Naive thymus-derived CD8-positive, alpha-beta T cell (primary cell): ENCODE data around the gene CHN2. TPM values are rescaled to one million over a fixed set of nuclear protein-coding genes. Genes with fewer than 3 reads are reported as not detected.

ENCODE experiments used
- ATAC-seq, 2 donors: fragments of 150-1000 bp; cut with Tn5 transposase in 1 of 2; sonication (Bioruptor Pico), chemical (Tn5 transposase) in 1 of 2; 1 replicate in 1 of 2; 2 replicates in 1 of 2; pipeline ENCODE4 v1.10.0; 2021; ENCODE audit warnings: mild to moderate bottlenecking in 2 of 2, moderate library complexity in 2 of 2
- POLR2A ChIA-PET: fragments of 350-600 bp; sonication (Branson Sonifier 250); formaldehyde crosslinking; loops from one replicate; lab custom pipeline; 2021; ENCODE audit warnings: antibody characterized with exemption; lab: Charles Lee
- DNase-seq, 10 donors: peaks; one replicate each; pipeline versions ENCODE4 v3.0.0 to v3.0.0-alpha.2; 2020 to 2022
- H3K27ac Mint-ChIP-seq, 10 donors: one replicate each; pipeline ENCODE4 v1.8.0; 2020 to 2022; ENCODE audit warnings: mild to moderate bottlenecking in 10 of 10, mixed read lengths in 10 of 10, moderate library complexity in 4 of 10, inconsistent platforms in 1 of 10
- H3K27me3 Mint-ChIP-seq, 5 donors: one replicate each; pipeline ENCODE4 v1.8.0; 2021 to 2022; ENCODE audit warnings: mixed read lengths in 5 of 5
- H3K36me3 Mint-ChIP-seq, 3 donors: one replicate each; pipeline ENCODE4 v1.8.0; 2020 to 2022; ENCODE audit warnings: mixed read lengths in 3 of 3, mild to moderate bottlenecking in 2 of 3, inconsistent platforms in 1 of 3
- H3K4me1 Mint-ChIP-seq, 4 donors: one replicate each; pipeline ENCODE4 v1.8.0; 2021 to 2022; ENCODE audit warnings: mixed read lengths in 4 of 4
- H3K4me3 Mint-ChIP-seq, 10 donors: one replicate each; pipeline ENCODE4 v1.8.0; 2020 to 2022; ENCODE audit warnings: mild to moderate bottlenecking in 10 of 10, mixed read lengths in 10 of 10, moderate library complexity in 6 of 10, inconsistent platforms in 1 of 10
- H3K9me3 Mint-ChIP-seq, 9 donors: one replicate each; pipeline ENCODE4 v1.8.0; 2020 to 2022; ENCODE audit warnings: mixed read lengths in 9 of 9, mild to moderate bottlenecking in 3 of 9, inconsistent platforms in 1 of 9, moderate library complexity in 1 of 9
- polyA plus RNA-seq, 3 donors: library from polyadenylated mRNA; unstranded; fragments of 300-500 nt; fragmentation: Illumina TruSeq; gene quantifications; one replicate each; pipeline ENCODE4 v1.2.3, GENCODE V29; 2021
- total RNA-seq, 8 experiments: library from RNA in 2 of 8; stranded (reverse) in 2 of 8; gene quantifications; one replicate each; pipeline ENCODE4 v1.2.3 and lab custom pipeline; 2021 to 2026

CHN2 gene
- total and polyA plus RNA-seq, 5 experiments from 2014 or later, result 0.90 to 11.1 (median 1.5) TPM

DNA sequence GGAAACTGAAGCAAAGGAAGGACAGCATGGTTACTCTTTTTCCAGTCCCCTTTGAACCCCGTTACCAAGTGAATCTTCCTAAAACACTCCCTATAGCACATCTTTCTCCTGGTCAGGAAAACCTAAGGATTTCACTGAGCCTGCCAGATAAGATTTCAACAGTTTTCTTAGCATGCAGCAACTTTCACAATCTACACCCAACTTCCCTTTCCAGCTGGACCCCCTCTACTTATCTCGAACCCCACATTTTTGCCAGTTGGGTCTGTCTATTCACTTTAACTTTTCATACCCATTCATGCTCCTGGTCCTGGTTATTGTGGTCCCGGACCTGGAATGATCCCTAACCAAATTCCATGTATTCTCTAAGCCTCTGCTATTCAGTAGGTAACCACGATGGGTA lies 33.3 kb upstream of the CHN2 start:
- H3K4me3 Mint-ChIP-seq, result no peak overlapping the region
- H3K4me1 Mint-ChIP-seq, result peaks cover 2 to 10% (median 9%) of the 10 kb centered on the region in 4 donors
- DNase-seq (no peak), ATAC-seq (no peak)
- POLR2A ChIA-PET, result no interaction called here
- no peak overlapping the region for H3K27ac Mint-ChIP-seq
- peaks cover 0 to 5% (median 2%) of the 10 kb centered on the region in 3 donors for H3K36me3 Mint-ChIP-seq
- H3K27me3 Mint-ChIP-seq, result peaks cover 9 to 16% (median 14%) of the 10 kb centered on the region in 5 donors
- peaks cover 0 to 23% (median 3%) of the 10 kb centered on the region in 9 donors for H3K9me3 Mint-ChIP-seq

- Mint-ChIP-seq H3K27me3 (peaks cover 9 to 16% (median 13%) of the 10 kb centered on the region in 5 donors), H3K27ac (no peak overlapping the region), H3K36me3 (peaks cover 0 to 9% (median 2%) of the 10 kb centered on the region in 3 donors), H3K4me3 (no peak overlapping the region), H3K4me1 (no peaks in the 10 kb centered on the region), H3K9me3 (peaks cover 0 to 31% (median 5%) of the 10 kb centered on the region in 9 donors)
- ATAC-seq (no peak), DNase-seq (no peak)
- POLR2A ChIA-PET, result no interaction called here
These were observed 32.0 kb upstream of the CHN2 start for GRCh38 chr7:29162577-29162976.

DNA sequence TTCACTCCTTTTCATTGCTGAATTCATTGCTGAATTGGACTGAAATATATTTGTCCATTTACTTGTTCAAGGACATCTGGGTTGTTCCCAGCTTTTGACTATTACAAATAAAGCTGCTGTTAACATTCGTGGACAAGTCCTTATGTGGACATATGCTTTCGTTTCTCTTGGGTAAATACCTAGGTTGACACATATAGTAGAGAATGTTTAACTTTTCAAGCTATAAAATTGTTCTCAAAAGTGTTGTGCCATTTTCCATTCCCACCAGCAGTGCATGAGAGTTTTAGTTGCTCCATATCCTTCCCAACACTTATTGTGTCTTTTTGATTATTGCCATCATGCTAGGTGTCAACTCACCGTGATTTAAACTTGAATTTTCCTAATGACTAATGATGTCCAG lies 30.7 kb upstream of the CHN2 start:
- Mint-ChIP-seq H3K27ac (no peak overlapping the region), H3K4me1 (no peaks in the 10 kb centered on the region), H3K4me3 (no peak overlapping the region), H3K27me3 (peaks cover 9 to 16% (median 14%) of the 10 kb centered on the region in 5 donors), H3K9me3 (peaks cover 0 to 31% (median 5%) of the 10 kb centered on the region in 9 donors), H3K36me3 (peaks cover 0 to 9% (median 2%) of the 10 kb centered on the region in 3 donors)
- ATAC-seq (no peak), DNase-seq (no peak)
- POLR2A ChIA-PET, result no interaction called here

- POLR2A ChIA-PET, result no interaction called here
- Mint-ChIP-seq H3K9me3 (peaks cover 0 to 31% (median 5%) of the 10 kb centered on the region in 9 donors), H3K4me3 (peak overlapping the region in 1 of 10 donors; percentile 26), H3K36me3 (peaks cover 0 to 9% (median 2%) of the 10 kb centered on the region in 3 donors), H3K27ac (no peak overlapping the region), H3K27me3 (peaks cover 2 to 12% (median 4%) of the 10 kb centered on the region in 5 donors), H3K4me1 (no peaks in the 10 kb centered on the region)
- DNase-seq (no peak), ATAC-seq (no peak)
These were observed 26.9 kb upstream of the CHN2 start for GRCh38 chr7:29167721-29168120.

- POLR2A ChIA-PET, result no interaction called here
- no peak for DNase-seq
- Mint-ChIP-seq H3K36me3 (peaks cover 0 to 5% (median 0%) of the 10 kb centered on the region in 3 donors), H3K27me3 (peaks cover 4 to 12% (median 6%) of the 10 kb centered on the region in 5 donors), H3K4me3 (no peak overlapping the region), H3K9me3 (peaks cover 0 to 13% (median 4%) of the 10 kb centered on the region in 9 donors), H3K4me1 (no peaks in the 10 kb centered on the region), H3K27ac (no peak overlapping the region)
- no peak for ATAC-seq
These were observed 23.8 kb upstream of the CHN2 start for GRCh38 chr7:29170781-29171180.

DNA sequence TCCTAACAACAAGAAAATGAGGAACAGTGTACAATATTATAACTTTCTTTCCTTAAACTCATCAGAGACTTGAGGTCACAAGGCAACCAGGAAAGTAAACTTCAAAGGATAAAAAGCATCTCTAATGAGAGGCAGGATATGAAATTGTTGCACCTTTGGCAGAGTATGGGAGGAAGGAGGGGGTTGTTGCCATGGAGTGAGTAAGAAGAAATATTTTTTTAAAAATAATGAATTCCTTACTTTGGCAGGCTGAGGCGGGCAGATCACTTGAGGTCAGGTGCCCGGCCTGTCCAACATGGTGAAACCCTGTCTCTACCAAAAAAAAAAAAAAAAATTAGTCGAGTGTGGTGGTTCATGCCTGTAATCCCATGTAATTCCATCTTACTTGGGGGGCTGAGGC lies 21.1 kb upstream of the CHN2 start:
- DNase-seq (no peak), ATAC-seq (no peak)
- peaks cover 0 to 3% (median 0%) of the 10 kb centered on the region in 9 donors for H3K9me3 Mint-ChIP-seq
- no peaks in the 10 kb centered on the region for H3K36me3 Mint-ChIP-seq
- H3K27ac Mint-ChIP-seq, result no peak overlapping the region
- POLR2A ChIA-PET, result no interaction called here
- H3K4me1 Mint-ChIP-seq, result peaks cover 3 to 7% (median 6%) of the 10 kb centered on the region in 4 donors
- peaks cover 6 to 15% (median 12%) of the 10 kb centered on the region in 5 donors for H3K27me3 Mint-ChIP-seq
- no peak overlapping the region for H3K4me3 Mint-ChIP-seq

- POLR2A ChIA-PET, result no interaction called here
- Mint-ChIP-seq H3K4me1 (peaks cover 3 to 8% (median 6%) of the 10 kb centered on the region in 4 donors), H3K36me3 (no peaks in the 10 kb centered on the region), H3K4me3 (no peak overlapping the region), H3K9me3 (peaks cover 0 to 3% (median 0%) of the 10 kb centered on the region in 9 donors), H3K27ac (peak overlapping the region in 1 of 10 donors; percentile 27), H3K27me3 (peaks cover 3 to 16% (median 6%) of the 10 kb centered on the region in 5 donors)
- DNase-seq (no peak), ATAC-seq (peak in 1 of 2 donors; percentile 30)
These were observed 16.5 kb upstream of the CHN2 start for GRCh38 chr7:29177963-29178600.

- H3K4me3 Mint-ChIP-seq, result no peak overlapping the region
- peaks cover 0 to 3% (median 0%) of the 10 kb centered on the region in 9 donors for H3K9me3 Mint-ChIP-seq
- peaks cover 3 to 13% (median 6%) of the 10 kb centered on the region in 5 donors for H3K27me3 Mint-ChIP-seq
- DNase-seq (no peak), ATAC-seq (no peak)
- peaks cover 3 to 8% (median 6%) of the 10 kb centered on the region in 4 donors for H3K4me1 Mint-ChIP-seq
- no peaks in the 10 kb centered on the region for H3K36me3 Mint-ChIP-seq
- no peak overlapping the region for H3K27ac Mint-ChIP-seq
- POLR2A ChIA-PET, result no interaction called here
These were observed 15.5 kb upstream of the CHN2 start for GRCh38 chr7:29179115-29179514.

- no peak overlapping the region for H3K4me3 Mint-ChIP-seq
- no peak overlapping the region for H3K27ac Mint-ChIP-seq
- H3K4me1 Mint-ChIP-seq, result peaks cover 0 to 5% (median under 1%) of the 10 kb centered on the region in 4 donors
- no peaks in the 10 kb centered on the region for H3K9me3 Mint-ChIP-seq
- H3K27me3 Mint-ChIP-seq, result peaks cover under 1 to 12% (median 4%) of the 10 kb centered on the region in 5 donors
- POLR2A ChIA-PET, result no interaction called here
- DNase-seq (no peak), ATAC-seq (no peak)
- H3K36me3 Mint-ChIP-seq, result no peaks in the 10 kb centered on the region
These were observed 10.0 kb upstream of the CHN2 start for GRCh38 chr7:29184599-29184998.

DNA sequence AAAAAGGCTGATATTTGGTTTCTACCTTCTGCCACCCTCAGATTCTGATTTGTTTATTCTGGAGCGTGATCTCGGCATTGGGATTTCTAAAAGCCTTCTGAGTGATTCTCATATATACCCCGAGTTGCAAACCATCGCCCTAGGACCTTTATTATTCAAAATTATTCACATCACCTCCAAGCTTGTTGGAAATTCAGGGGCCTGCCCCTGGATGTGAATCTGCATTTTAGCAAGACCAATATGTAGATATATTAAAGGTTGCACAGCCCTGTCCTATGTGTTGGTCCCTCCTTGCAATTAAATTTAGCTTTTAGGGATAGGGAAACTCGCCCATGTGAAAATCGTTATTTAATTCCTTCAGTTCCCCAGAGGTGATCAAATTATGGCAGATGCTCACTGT lies 9.0 kb upstream of the CHN2 start:
- Mint-ChIP-seq H3K27me3 (peaks cover 3 to 17% (median 8%) of the 10 kb centered on the region in 5 donors), H3K4me3 (no peak overlapping the region), H3K4me1 (peaks cover 2 to 10% (median 3%) of the 10 kb centered on the region in 4 donors), H3K27ac (no peak overlapping the region), H3K9me3 (no peaks in the 10 kb centered on the region), H3K36me3 (no peaks in the 10 kb centered on the region)
- POLR2A ChIA-PET, result no interaction called here
- DNase-seq (no peak), ATAC-seq (no peak)

- Mint-ChIP-seq H3K4me3 (no peak overlapping the region), H3K27ac (no peak overlapping the region), H3K9me3 (no peaks in the 10 kb centered on the region), H3K4me1 (peaks cover 2 to 10% (median 5%) of the 10 kb centered on the region in 4 donors), H3K36me3 (no peaks in the 10 kb centered on the region), H3K27me3 (peaks cover 6 to 14% (median 11%) of the 10 kb centered on the region in 5 donors)
- POLR2A ChIA-PET, result no interaction called here
- peak; percentile 52 to 68 for ATAC-seq
- DNase-seq, result peak in 9 of 10 donors; percentile 24 to 75 (median 43)
These were observed 4.8 kb upstream of the CHN2 start for GRCh38 chr7:29189743-29190201.

- no peak overlapping the region for H3K4me3 Mint-ChIP-seq
- no peak for DNase-seq
- peaks cover 7 to 18% (median 16%) of the 10 kb centered on the region in 5 donors for H3K27me3 Mint-ChIP-seq
- POLR2A ChIA-PET, result no interaction called here
- H3K4me1 Mint-ChIP-seq, result peaks cover 5 to 15% (median 9%) of the 10 kb centered on the region in 4 donors
- H3K9me3 Mint-ChIP-seq, result no peaks in the 10 kb centered on the region
- ATAC-seq, result no peak
- H3K36me3 Mint-ChIP-seq, result no peaks in the 10 kb centered on the region
- no peak overlapping the region for H3K27ac Mint-ChIP-seq
These were observed 4.1 kb upstream of the CHN2 start for GRCh38 chr7:29190349-29191045.

DNA sequence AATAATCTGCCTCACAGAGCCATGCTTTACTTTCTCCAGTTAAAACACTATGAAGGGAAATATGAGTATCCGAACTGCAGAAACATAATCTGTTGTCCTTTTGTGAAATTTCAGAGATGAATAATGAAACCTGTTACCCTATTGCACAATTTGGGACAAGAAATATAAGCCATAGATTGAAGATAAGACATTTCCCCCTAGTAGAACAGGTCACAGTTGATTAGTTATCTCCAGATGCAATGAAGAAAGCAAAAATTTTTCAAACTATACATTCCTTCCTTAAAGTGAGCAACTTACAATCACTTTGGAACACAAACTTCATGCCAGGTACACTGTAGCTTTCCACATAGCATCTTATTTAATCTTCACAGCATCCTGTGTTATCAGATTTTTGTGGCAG lies 2.3 kb upstream of the CHN2 start:
- Mint-ChIP-seq H3K9me3 (no peaks in the 10 kb centered on the region), H3K27ac (no peak overlapping the region), H3K36me3 (no peaks in the 10 kb centered on the region), H3K27me3 (peaks cover 17 to 34% (median 28%) of the 10 kb centered on the region in 5 donors), H3K4me1 (peaks cover 15 to 28% (median 24%) of the 10 kb centered on the region in 4 donors), H3K4me3 (peak overlapping the region in 1 of 10 donors; percentile 2)
- DNase-seq (no peak), ATAC-seq (no peak)
- POLR2A ChIA-PET, result no interaction called here
